NCI-H524 (cell line): ENCODE measurements around the gene CARNS1.
A peak's percentile ranks its signal among the peaks of the same experiment; 100 is the strongest.
"Not testable (repeated sequence)": the region's sequence is repeated elsewhere in the genome, so short reads cannot be mapped to it uniquely, and the experiment has no call there.

Experiments
- DNase-seq, 2 experiments: peaks; one replicate each; lab custom pipeline; 2025; lab: John Stamatoyannopoulos, UW

CARNS1 gene

DNA sequence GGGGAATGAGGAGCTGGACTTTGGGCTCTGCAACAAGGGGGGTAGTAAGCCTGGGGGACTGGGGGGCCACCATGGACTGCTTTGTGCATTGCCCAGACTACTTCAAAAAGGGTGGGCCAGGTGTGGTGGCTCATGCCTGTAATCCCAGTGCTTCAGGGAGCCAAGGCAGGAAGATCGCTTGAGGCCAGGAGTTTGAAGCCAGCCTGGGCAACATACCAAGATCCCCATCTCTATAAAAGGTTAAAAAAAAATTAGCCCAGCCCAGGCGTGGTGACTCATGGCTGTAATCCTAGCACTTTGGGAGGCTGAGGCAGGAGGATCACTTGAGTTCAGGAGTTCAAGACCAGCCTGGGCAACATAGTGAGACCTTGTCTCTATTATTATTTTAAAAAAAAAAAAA lies 50.1 kb downstream of the CARNS1 start:
- DNase-seq = not testable (repeated sequence)

DNA sequence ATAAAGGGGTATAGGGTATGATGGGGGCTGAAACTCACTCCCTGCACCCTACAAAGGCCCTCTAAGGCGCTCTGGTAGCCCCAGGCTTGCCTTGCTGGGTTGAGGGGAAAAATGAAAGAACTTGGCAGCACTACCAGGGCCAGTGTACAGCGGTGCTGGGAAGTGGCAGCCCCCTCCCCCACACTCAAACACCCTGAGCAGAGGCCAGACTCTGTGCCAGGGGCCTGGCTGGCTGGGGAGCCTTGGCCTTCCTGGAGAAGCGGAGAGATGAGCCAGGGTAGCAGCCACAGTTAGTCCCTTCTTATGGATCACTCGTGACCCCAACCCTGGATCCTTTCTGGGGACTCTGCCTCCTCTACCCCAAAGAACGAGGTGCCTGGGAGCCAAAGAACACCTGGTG lies 50.9 kb downstream of the CARNS1 start:
- DNase-seq = no peak

DNA sequence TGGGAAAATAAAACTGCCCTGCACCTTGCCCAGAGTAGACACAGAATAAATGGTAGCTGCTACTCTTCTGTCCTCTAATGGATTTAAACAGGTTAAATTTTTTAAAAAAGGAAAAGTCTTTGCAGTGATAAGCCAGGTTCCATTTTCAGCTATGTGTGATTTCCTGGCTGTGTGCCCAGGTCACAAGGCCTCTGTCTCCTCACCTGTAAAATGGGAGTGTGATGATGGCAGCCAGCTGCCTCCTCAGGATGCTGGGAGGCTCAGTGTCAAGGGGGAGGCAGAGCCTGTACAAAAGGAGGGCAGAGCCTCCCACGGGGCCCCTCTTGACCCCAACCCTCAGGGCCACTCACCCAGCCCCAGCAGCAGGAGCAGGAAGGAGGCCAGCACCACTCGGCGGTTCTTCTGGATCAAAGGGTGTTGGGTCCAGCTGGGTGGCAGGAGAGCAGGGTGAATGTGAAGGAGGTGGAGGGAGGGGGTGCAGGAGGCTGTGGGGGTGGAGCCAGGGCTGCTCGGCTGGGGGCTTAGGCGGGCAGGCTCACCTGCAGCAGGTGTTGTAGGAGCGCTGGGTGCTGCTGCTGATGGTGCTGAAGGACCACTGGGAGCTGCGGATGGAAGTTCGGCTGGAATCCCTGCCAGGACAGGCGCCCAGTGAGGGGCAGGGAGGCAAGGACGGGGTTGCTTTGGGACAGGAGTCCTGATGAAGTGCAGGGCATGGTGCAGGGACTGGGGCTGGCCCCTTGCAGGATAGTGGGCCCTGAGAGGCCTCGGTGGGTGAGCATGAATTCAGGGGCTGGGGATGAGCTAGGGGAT lies 51.7 kb downstream of the CARNS1 start:
- no peak for DNase-seq

DNA sequence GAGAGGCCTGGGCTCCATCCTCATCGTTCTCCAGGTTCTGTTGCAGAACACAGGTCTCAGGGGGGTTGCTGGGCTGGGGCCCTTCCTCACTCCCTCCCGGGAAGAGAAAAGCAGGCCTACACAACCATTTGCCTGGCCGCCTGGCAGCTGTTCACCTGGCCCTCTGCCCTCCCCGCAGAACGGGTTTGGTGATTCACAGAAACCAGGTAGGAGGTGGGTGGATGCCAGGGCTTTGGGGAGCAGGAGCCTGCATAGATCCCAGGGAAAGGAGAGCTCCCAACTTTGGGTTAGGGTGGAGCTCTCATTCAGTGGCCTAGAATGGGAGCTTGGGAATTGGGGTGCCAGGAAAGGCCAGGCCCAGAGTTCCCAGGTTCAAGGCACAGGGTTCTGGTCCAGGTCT lies 52.6 kb downstream of the CARNS1 start:
- DNase-seq = no peak

DNA sequence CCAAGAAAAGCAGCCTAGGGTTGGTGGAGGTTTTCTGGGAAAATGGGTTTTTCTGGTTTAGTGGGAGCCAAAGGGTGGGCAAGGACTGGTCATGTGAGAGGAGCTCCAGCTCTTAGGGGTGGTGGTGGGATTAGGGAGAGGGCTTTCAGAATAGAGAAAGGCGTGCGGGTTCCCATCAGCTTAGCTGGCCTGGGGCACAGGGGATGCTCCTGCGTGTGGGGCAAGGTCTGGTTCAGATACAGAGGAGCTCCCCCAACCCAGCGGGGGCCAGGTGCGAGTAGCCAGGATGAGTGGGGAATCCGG lies 52.9 kb downstream of the CARNS1 start:
- DNase-seq = no peak

DNA sequence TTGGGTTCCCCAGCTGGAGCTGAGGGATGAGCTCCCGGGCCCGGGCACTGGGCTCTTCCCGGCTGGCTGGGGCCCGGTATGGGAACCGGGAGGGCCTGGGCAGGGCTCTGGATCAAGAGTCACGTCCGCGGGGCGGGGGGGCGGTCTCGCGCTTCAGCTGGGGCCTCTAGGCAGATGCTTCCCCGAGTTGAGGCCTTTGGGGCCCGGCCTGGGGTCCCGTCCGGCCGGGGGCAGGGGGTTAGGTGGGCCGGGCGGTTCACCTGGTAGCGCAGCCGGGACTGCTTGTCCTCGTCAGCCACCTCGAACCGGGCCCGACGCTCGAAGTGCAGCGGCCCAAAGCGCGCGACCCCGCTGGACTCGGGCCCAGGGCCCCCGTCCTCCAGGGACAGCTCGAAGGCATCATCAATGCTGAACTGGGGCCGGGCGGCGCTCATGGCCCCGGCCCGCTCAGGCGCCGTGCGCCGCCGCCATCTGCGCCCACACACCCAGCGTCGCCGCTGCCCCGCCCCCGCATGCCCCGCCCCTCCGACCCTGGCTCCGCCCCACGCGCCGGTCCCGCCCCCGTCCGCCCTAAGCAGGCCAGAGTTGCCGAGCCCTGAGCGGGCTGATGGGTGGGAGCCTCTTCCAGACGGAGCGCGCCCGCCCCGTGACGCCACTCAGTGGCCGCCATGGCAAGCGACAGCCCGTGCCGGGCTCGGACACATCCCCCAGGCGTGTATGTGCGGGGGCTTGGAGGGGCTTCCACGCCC lies 53.5 kb downstream of the CARNS1 start, which contains the start of gene TMEM134:
TMEM134 (minus strand) TSS at position 493 of the 749 bp plus-strand sequence; CDS start at position 434, 59 bp downstream.
- DNase-seq = peak; percentile 71 to 88

DNA sequence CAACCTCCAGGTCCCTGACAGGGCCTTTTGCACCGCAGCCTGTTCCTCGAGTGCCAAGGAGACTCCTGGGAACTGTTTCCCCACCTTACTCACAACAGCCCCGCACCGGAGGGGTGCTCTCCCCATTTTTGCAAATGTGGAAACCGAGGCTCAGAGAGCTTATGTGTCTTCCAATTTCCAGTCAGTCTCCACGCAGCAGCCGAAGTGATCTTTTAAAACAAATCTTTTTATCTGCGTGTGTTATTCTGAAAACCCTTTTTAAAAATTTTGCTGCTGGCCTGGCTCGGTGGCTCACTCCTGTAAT lies 54.0 kb downstream of the CARNS1 start:
- no peak for DNase-seq

DNA sequence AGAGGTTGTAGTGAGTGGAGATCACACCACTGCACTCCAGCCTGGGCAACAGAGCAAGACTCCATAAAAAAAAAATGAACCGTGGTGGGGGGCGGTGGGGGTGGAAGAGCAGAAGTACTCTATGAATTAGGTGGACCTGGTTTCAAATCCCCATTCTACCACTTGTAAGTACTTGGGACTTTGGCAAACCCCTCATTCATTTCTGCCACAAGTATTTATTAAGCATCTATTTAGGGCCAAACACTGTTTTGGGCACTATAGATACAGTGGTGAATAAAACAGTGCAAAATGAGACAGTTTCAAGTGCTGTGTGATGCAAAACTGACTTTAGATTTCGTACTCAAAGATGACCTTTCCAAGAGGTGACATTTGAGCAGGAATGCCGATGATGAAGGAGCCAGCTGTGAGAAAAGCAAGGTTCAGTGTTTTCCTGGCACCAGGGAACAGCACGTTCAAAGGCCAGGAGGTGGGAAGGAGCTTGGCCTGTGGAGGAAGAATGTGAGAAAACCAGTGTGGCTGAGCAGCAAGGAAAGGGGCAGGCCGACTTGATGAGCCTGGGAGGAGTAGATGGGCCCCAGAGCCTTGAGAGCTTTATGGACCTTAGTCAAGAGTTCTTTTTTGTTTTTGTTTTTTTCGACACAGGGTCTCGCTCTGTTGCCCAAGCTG lies 55.0 kb downstream of the CARNS1 start:
- DNase-seq = no peak

DNA sequence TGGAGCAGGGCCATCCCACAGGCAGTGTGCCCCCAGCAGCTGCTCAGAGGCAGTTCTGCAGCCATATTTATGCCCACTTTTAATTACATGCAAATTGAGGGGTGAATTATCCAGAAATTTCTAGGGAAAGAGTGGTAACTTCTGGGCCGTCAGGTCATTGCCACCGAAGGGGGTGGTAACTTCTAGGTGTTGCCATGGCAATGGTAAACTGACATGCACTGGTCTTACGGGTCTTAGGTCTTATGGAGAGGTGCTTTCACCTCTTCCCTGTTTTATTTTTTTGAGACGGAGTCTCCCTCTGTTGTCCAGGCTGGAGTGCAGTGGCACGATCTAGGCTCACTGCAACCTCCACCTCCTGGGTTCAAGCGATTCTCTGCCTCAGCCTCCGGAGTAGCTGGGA lies 57.4 kb downstream of the CARNS1 start:
- DNase-seq = no peak
